Ecto neural progenitor cell (in vitro differentiated cells): Measurements from ENCODE around the gene RIPOR3.
"Not testable (repeated sequence)": the region's sequence is repeated elsewhere in the genome, so short reads cannot be mapped to it uniquely, and the experiment has no call there.

Experiments used
- DNase-seq: peaks from one replicate; pipeline ENCODE4 v3.0.0-alpha.2; 2018; ENCODE audit warnings: low spot score

The RIPOR3 gene

GRCh38 chr20:50704971-50705370 lies 13.6 kb upstream of the RIPOR3 start:
- DNase-seq = no peak

- no peak for DNase-seq
Observed at GRCh38 chr20:50704514-50704913, 13.2 kb upstream of the RIPOR3 start.

GRCh38 chr20:50703651-50704438 lies 12.5 kb upstream of the RIPOR3 start:
- DNase-seq = not testable (repeated sequence)

- DNase-seq = no peak
Observed at GRCh38 chr20:50701041-50701963, 10.0 kb upstream of the RIPOR3 start.

GRCh38 chr20:50699688-50700087 lies 8.3 kb upstream of the RIPOR3 start:
- no peak for DNase-seq

GRCh38 chr20:50698255-50698654 lies 6.9 kb upstream of the RIPOR3 start:
- not testable (repeated sequence) for DNase-seq

GRCh38 chr20:50695135-50695872 lies 4.0 kb upstream of the RIPOR3 start:
- DNase-seq = no peak

GRCh38 chr20:50694379-50695134 lies 3.2 kb upstream of the RIPOR3 start:
- no peak for DNase-seq

- no peak for DNase-seq
Observed at GRCh38 chr20:50693001-50693400, 1.7 kb upstream of the RIPOR3 start.

- DNase-seq = no peak
Observed at GRCh38 chr20:50692552-50692933, 1.2 kb upstream of the RIPOR3 start.

GRCh38 chr20:50691573-50692551 lies 520 bp upstream of the RIPOR3 start:
- no peak for DNase-seq

- no peak for DNase-seq
Observed at GRCh38 chr20:50689864-50690649, 1.3 kb downstream of the RIPOR3 start.

- no peak for DNase-seq
Observed at GRCh38 chr20:50688256-50688975, 2.9 kb downstream of the RIPOR3 start.

- DNase-seq = no peak
Observed at GRCh38 chr20:50686821-50687220, 4.5 kb downstream of the RIPOR3 start.

- no peak for DNase-seq
Observed at GRCh38 chr20:50683570-50683969, 7.8 kb downstream of the RIPOR3 start.

- no peak for DNase-seq
Observed at GRCh38 chr20:50682947-50683530, 8.3 kb downstream of the RIPOR3 start.

- DNase-seq = no peak
Observed at GRCh38 chr20:50682065-50682464, 9.3 kb downstream of the RIPOR3 start.

GRCh38 chr20:50681359-50682064 lies 9.8 kb downstream of the RIPOR3 start:
- DNase-seq = no peak
